ENCODE results near the gene DGAT2L6.

DNA sequence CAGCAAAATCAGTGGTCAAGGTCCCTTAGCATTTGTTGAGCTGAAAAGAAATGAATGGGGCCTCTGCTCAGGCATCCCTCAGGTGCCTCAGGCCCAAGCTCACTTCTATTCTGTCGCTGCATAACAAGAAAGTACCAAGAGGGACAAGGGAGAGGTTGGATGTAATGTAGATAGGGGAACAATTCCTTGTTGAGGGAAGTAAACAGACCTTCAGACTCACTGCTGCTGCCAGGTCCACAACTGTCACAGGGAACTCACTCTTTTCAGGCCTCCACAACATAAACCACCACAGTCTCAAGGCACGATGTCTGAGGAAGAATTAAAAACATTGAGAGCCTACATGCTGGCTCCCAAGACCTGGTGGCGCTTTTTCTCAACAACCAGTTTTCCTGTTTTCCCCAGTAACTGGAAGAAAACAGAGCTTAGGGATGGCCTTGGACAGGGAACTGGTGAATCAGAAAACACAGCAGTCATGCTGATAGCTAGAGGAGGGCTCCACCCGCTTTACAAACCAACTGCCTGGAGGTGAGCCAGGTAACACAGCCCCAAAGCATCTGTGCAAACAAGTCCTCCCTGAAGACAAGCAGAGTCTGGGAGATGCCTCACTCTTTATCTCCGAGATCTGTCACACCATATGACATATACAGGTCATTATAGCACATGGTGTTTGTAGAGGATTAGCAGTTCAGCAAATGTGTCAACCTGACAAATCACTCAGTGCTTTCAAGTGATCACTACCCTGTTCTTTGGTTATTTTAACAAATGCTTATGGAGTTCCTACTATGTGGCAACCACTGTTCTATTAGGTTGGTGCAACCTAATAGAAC lies 42.9 kb downstream of the DGAT2L6 start:
- TF ChIP-seq SIN3A (IDR thresholded peaks at IDR 0.05; ENCODE audit: borderline replicate concordance, insufficient read depth, low read length) = no peak
- TF ChIP-seq POLR2AphosphoS5 (IDR thresholded peaks at IDR 0.05; ENCODE audit: low read depth, low read length) = no peak
- TF ChIP-seq, protein P1, sequence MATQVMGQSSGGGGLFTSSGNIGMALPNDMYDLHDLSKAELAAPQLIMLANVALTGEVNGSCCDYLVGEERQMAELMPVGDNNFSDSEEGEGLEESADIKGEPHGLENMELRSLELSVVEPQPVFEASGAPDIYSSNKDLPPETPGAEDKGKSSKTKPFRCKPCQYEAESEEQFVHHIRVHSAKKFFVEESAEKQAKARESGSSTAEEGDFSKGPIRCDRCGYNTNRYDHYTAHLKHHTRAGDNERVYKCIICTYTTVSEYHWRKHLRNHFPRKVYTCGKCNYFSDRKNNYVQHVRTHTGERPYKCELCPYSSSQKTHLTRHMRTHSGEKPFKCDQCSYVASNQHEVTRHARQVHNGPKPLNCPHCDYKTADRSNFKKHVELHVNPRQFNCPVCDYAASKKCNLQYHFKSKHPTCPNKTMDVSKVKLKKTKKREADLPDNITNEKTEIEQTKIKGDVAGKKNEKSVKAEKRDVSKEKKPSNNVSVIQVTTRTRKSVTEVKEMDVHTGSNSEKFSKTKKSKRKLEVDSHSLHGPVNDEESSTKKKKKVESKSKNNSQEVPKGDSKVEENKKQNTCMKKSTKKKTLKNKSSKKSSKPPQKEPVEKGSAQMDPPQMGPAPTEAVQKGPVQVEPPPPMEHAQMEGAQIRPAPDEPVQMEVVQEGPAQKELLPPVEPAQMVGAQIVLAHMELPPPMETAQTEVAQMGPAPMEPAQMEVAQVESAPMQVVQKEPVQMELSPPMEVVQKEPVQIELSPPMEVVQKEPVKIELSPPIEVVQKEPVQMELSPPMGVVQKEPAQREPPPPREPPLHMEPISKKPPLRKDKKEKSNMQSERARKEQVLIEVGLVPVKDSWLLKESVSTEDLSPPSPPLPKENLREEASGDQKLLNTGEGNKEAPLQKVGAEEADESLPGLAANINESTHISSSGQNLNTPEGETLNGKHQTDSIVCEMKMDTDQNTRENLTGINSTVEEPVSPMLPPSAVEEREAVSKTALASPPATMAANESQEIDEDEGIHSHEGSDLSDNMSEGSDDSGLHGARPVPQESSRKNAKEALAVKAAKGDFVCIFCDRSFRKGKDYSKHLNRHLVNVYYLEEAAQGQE (IDR thresholded peaks at IDR 0.05; ENCODE audit: insufficient read depth in 1 of 2, low read depth in 2 of 2, low read length in 2 of 2) = no peak

All from PFSK-1 (cell line).